ENCODE measurements around the gene MBTPS1.

The MBTPS1 gene

DNA sequence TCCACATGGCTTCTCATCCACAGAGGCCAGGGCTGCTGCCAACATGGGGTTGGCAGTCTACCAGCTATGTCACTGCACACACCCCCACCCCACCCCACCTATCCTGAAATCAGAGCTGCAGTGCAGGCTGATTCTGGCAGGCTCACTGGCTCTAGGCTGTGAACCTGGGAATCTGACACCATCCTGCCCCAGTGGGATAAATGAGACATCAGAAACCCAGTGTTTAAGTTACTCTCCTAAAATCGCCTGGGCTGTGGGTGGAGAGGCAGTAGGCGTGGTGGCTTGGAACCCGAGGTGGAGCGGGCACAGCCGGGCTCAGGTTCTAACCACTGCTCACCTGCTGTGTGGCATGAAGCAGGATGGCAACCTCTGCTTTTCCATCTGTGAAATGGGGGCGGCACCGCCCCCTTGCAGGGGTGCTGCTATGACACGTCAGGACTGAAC lies 79.7 kb downstream of the MBTPS1 start:
- POLR2A ChIA-PET = interaction anchor here (0.6 kb wide), 1 partner anchor 1103 kb away, joined by 3 read pairs; no protein-coding TSS in a partner anchor
- CTCF ChIA-PET = no interaction called here
- no peak for DNase-seq (ENCODE audit: extremely low spot score)
- TF ChIP-seq, protein P1, sequence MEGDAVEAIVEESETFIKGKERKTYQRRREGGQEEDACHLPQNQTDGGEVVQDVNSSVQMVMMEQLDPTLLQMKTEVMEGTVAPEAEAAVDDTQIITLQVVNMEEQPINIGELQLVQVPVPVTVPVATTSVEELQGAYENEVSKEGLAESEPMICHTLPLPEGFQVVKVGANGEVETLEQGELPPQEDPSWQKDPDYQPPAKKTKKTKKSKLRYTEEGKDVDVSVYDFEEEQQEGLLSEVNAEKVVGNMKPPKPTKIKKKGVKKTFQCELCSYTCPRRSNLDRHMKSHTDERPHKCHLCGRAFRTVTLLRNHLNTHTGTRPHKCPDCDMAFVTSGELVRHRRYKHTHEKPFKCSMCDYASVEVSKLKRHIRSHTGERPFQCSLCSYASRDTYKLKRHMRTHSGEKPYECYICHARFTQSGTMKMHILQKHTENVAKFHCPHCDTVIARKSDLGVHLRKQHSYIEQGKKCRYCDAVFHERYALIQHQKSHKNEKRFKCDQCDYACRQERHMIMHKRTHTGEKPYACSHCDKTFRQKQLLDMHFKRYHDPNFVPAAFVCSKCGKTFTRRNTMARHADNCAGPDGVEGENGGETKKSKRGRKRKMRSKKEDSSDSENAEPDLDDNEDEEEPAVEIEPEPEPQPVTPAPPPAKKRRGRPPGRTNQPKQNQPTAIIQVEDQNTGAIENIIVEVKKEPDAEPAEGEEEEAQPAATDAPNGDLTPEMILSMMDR (IDR thresholded peaks at IDR 0.05; ENCODE audit: control extremely low read depth, extremely low read depth, low read depth, missing control alignments) = no peak

DNA sequence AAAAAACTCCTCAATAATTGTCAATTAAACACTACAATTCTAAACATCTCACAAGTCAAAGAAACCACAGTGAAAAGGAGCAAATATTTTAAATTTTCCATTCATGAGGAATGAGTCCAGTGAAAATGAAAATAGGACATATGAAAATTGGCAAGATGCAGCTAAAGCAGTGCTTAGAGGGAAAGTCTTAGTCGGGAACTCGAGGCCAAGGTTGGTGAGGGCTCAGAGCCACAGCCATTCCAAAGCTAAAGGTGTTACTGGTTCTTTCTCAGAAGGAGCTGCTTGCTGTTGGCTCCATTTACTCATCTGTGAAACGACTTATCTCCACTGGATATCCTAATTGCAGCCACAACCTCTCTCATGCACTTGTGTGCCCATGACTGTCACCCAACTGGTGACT lies 80.6 kb downstream of the MBTPS1 start:
- ChIA-PET POLR2A (no interaction called here), CTCF (interaction anchor here (0.8 kb wide), 1 partner anchor 27 kb away, joined by 3 read pairs; no protein-coding TSS in a partner anchor)
- DNase-seq (ENCODE audit: extremely low spot score) = no peak
- TF ChIP-seq, protein P1 (IDR thresholded peaks at IDR 0.05; ENCODE audit: control extremely low read depth, extremely low read depth, low read depth, missing control alignments) = no peak

DNA sequence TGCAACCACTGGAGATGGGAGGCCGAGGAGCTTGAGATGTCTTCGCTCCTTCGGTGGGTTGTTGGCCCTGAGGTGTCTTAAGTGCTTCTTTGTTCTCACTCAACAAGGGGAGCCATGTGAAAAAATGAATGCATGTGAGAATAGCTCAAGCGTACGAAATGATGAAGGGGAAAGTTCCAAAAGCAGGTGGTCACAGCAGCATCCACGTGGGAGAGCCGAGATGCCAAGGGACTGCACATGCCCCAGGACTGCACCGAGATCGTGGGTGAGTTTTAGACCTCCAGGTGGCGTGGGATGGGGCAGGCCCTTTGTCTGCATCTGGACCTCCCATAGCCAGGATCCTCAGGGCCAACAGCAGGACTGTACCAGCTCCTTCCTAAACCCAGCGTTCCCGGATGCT lies 82.2 kb downstream of the MBTPS1 start:
- TF ChIP-seq, protein P1 (IDR thresholded peaks at IDR 0.05; ENCODE audit: control extremely low read depth, extremely low read depth, low read depth, missing control alignments) = no peak
- ChIA-PET CTCF (interaction anchor here (0.7 kb wide), 1 partner anchor 31 kb away, joined by 3 read pairs; no protein-coding TSS in a partner anchor), POLR2A (no interaction called here)
- DNase-seq (ENCODE audit: extremely low spot score) = no peak

DNA sequence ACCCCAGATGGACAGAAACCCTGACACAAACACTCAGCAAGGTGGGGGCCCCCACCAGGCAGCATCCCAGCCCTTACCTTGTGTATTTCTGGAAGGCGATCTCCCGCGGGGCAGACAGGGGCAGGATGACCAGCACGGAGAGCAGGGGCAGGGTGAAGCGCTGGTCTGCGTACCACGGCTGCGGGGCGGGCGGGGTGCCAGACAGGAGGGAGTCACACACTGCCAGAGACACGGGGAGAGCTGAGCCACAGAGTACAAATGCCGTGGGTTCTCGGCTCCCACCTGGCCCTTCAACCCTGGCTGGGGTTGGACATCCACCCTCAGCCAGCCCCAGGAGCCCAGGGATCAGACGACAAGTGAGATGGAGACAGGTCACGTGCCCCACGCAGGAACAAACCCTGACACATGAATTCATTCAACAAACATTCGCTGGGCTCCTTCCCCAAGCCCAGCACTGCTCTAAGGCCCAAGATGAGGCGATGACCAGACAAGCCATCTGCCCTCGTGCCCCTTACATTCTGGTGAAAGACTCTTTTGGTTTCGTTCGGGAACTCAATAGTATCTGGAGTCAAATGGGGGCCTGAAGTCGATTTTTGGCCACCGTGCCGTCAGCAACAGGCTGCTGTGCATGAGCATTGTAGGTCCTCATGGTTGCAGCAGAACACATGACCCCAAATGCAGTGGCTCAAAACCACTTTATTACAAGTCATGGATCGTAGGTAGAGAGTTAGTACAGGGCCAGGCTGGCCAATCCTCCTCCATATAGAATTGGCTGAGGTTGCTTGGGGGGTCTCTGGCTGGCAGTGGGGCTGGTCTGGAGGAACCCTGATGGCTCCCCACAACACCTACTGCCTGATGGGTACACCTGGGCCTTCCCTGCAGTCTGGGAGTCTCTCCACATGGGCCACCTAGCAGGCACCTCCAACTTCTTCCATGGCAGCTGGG lies 83.2 kb downstream of the MBTPS1 start:
- TF ChIP-seq, protein P1 (IDR thresholded peaks at IDR 0.05; ENCODE audit: control extremely low read depth, extremely low read depth, low read depth, missing control alignments) = no peak
- POLR2A ChIA-PET = no interaction called here
- CTCF ChIA-PET = interaction anchor here (0.7 kb wide), 1 partner anchor 32 kb away, joined by 3 read pairs; no protein-coding TSS in a partner anchor

DNA sequence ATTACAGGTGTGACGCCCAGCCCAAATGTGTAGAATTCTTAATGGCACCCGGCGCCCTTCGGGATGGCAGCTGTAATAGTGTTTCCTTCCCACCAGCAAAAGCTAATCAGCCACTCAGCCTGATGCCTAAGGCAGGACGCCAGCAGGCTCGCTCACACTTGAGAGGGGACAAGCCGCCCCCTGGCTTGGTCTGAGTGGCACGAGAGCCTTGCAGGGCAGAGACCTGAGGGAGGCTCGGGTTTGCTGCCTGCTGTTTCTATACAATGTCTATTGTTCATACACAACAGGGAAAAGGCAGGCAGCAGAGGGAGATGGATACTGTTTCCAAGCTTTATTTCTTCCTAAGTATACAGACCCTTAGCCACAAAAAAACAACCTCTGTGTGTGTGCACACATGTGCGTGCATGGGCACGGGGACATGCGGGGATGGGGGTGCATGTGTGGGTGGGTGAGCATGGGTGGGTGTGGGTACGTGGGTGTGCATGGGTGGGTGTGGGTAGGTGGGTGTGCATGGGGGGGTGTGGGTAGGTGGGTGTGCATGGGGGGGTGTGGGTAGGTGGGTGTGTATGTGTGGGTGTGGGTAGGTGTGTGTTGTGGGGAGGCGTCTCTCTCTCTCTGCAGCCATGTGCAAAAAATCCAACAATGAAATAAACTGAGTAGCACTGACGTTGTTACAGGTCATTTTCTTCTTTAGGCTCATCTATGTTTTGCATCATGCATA lies 84.1 kb downstream of the MBTPS1 start:
- ChIA-PET CTCF (no interaction called here), POLR2A (no interaction called here)
- DNase-seq (ENCODE audit: extremely low spot score) = no peak
- TF ChIP-seq, protein P1 (IDR thresholded peaks at IDR 0.05; ENCODE audit: control extremely low read depth, extremely low read depth, low read depth, missing control alignments) = no peak

More for the DNA sequence above, 83.2 kb downstream of the MBTPS1 start:
- DNase-seq (ENCODE audit: extremely low spot score) = no peak

DNA sequence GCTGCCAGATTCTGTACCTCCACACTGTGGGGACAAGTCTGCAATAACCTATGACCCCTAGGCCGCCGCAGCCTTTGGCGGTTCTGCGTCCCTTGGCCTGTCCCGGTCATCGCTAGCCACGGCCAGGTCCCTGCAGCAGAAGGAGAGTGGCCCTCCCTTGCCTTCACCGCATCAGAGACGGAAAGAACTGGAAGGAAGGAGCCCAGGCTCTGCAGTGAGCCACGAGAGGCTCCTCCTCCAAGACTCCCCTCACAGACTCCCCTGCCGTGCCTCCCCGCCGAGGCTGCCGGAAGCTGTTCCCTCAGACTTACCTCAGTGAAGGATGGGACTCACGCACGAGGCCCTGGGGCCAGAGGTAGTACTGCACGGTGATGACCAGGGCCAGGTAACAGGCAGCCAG lies 85.2 kb downstream of the MBTPS1 start:
- POLR2A ChIA-PET = no interaction called here
- CTCF ChIA-PET = no interaction called here

More for the DNA sequence above, 85.2 kb downstream of the MBTPS1 start:
- no peak for DNase-seq (ENCODE audit: extremely low spot score)
- TF ChIP-seq, protein P1 (IDR thresholded peaks at IDR 0.05; ENCODE audit: control extremely low read depth, extremely low read depth, low read depth, missing control alignments) = no peak
